Adipose tissue (tissue), 3 donors: ENCODE measurements around the gene XIRP2. TPM values are rescaled to one million over a fixed set of nuclear protein-coding genes. Genes with fewer than 3 reads are reported as not detected.

Experiments
- H3K27ac ChIP-seq: one replicate; pipeline ENCODE4 v1.5.1; 2013; ENCODE audit warnings: low read depth, low read length
- WGBS, 3 donors: extraction: QIAGEN DNeasy Blood & Tissue Kit; methylation state at CpG; one replicate each; pipeline ENCODE4 v1.1.7; 2013; 5-methylcytosine and 5-hydroxymethylcytosine counted together
- polyA plus RNA-seq, 3 donors: library from polyadenylated mRNA; stranded (reverse); fragments of 200-250 nt; gene quantifications; one replicate each; pipeline ENCODE4 v1.2.3, GENCODE V29; 2013
- donor health status: healthy with polysubstance abuse.
- donor health status: Bipolar disorder and iron deficiency.
- donor health status: healthy.

The XIRP2 gene
- polyA plus RNA-seq: under 1 TPM; 0.16 to 0.45 (median 0.38) TPM

DNA sequence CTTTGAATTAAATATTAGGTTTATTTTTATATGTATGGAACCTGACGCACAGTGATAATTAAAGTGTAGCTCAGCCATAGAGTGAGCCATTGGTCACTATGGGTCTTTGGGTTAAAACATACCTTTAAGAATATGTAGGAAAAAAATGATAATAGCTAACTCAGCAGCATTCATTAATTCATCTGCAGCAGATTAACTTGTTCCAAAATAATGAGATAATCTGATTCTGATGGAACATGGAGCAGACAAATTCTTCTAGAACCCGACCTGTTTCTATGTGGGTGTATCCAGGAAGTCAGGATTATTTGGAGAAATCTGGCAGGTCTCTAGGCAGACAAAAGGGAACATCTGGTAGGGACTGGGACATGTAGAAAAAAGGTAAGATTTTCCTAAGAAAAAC, at the start of gene XIRP2:
TSS of gene XIRP2 (plus strand) at position 301 of the 400 bp plus-strand sequence. CDS start 15,003 bp downstream, outside the sequence.
- WGBS, 3 donors: 71 to 83% (median 80%) methylated on average over 2 of the region's 2 CpGs
- no peak within 1 kb of the TSS for H3K27ac ChIP-seq

DNA sequence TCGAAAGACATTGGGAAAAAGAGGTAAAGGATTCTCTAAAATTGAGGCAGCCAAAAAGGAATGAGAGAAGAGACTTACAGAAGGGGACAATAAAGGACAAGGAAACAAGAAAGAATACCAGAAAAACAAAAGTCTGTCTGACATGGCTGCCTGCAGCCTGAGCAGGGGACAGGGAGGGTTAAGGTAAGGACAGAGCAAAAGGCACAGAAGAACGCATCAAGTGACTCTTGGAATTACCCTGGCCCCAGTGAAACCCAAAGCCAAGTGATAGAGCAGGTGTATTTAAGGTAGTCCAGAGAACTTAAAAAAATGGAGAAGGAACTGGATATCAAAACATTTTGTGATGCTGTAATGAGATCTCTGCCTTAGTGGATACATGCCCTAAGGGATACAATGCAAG, 47.1 kb upstream of the XIRP2 start:
- H3K27ac ChIP-seq: no peak overlapping the region
- 37 to 74% (median 74%) methylated on average over 2 of the region's 2 CpGs for WGBS, 3 donors

DNA sequence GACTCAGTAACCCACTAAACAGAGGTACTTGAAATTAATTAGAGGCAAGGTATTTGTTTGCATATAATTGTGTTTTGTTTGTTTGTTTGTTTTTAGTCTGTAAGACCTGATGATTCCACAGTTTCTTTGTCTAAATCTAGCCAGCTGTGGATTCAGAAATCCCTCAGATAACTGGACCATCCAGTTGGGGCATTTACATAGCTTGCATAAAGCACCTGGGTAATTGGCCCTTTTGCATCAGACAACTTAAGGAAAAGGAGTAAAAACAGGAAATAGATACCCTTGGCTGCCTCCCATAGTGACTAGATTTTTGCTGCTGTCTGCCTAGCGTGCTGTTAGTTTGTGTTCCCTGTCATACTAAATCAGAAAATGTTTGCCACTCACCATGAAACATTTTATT, 46.6 kb upstream of the XIRP2 start:
- no peak overlapping the region for H3K27ac ChIP-seq
- 32 to 59% (median 50%) methylated on average over 1 of the region's 1 CpG for WGBS, 3 donors

DNA sequence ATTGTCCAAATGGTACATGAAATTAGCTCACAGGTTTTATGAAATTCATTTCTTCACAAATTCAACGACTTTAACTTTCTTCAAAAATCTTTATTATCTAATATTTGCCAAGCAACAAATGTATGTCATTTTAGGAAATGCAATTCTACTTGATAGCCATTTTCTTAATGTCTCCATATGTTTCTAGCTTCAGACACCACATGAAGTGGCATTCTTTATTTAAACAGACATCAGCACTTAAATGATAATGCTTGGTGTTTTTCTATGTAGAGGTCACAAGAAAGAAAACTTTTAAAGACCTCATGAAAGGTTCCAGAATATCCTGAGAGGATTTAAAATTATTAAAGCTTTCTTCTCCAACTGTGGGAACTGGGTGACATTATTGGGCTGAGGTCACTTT, 44.2 kb upstream of the XIRP2 start:
- 81 to 90% (median 86%) methylated on average over 1 of the region's 1 CpG for WGBS, 3 donors
- H3K27ac ChIP-seq: no peak overlapping the region

GRCh38 chr2:166862468-166863132, 25.7 kb upstream of the XIRP2 start:
- 48 to 56% (median 50%) methylated on average over 6 of the region's 6 CpGs for WGBS, 3 donors
- no peak overlapping the region for H3K27ac ChIP-seq

DNA sequence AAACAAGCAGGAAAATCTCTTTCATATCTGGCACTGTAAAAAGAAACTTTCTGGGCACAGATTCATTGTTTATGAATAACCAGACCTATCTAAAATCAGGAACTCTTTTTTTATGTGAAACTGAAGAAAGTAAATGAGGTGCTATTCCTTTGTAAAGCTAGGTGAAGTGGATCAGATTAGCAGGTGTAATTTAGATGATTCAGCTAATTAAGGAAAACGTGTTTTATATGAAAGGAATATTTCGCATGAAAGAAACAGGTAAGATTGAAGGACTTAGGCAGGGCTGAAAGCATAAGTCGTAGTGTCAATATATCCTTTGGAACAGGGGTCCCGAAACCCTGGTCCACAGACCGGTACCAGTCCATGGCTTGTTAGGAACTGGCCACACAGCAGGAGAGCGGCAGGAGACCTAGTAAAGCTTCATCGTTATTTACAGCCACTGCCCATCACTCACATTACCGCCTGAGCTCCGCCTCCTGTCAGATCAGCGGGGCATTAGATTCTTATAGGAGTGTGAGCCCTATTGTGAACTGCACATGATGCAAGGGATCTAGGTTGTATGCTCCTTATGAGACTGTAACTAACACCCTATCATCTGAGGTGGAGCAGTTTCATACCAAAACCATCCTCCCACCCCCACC, 20.3 kb upstream of the XIRP2 start:
- WGBS, 3 donors: 68 to 81% (median 74%) methylated on average over 10 of the region's 10 CpGs

DNA sequence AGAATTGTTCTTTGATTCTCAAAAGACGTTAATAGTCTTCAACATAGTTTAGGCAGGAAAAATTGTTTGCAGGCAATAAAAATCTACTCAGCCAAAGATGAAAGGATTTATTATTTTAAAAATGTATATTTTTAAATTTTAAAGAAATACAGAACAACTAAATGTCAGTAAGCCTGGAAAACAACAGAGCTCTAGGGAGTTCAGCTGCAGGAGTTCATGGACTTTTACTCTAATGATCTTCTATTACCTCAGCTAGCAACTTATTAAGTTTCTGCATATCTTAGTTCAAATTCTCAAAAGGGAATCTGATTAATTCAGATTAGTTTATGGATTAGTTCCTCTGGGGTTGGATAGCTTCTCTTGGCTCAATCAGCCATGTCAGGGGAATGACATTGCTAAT, 17.9 kb upstream of the XIRP2 start:
- 76 to 82% (median 78%) methylated on average over 1 of the region's 1 CpG for WGBS, 3 donors
- H3K27ac ChIP-seq: no peak overlapping the region

More for the DNA sequence above, 20.3 kb upstream of the XIRP2 start:
- H3K27ac ChIP-seq: no peak overlapping the region

DNA sequence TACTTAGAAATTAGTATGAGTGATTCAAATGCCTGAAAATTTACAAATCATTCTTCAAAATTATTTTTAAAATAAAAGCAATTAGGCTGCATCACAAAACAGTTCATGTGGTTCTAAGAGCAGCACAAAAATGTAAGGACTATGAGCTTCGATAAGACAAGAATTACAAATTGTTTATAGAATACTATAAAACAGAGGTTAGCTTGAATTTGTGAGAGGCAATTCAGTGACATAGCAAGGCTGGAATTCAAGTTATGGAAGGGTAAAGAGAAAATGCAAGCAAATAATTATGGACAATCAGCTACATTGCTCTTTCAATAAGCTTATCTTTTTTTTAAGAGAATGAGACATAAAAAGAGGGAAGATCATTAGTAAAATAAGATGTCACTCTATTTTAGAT, 7.1 kb upstream of the XIRP2 start:
- WGBS, 3 donors: 74 to 76% (median 74%) methylated on average over 1 of the region's 1 CpG
- no peak overlapping the region for H3K27ac ChIP-seq

GRCh38 chr2:166882851-166883250, 5.4 kb upstream of the XIRP2 start:
- WGBS, 3 donors: 65 to 79% (median 68%) methylated on average over 3 of the region's 3 CpGs
- H3K27ac ChIP-seq: no peak overlapping the region

DNA sequence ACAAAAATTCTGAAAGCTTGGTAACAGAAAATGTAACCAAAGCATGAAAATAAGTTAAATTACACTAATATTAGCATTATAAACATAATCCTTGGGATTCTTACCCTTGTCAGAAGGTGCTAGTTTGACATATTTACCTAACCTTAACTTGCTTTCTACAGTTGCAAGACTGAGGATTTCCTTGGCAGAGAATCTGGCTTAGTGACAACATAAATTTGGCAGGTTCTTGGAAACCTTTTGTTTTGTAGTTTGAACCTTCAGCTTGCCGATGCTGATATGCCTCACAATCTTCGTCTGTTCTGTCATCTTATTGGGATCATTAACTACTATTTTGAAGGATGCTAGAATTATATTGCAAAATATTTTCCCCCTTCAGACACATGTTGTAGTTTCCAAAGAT, 3.4 kb downstream of the XIRP2 start:
- WGBS, 3 donors: 19 to 44% (median 24%) methylated on average over 2 of the region's 2 CpGs
- no peak overlapping the region for H3K27ac ChIP-seq

- H3K27ac ChIP-seq: no peak overlapping the region
Measured at GRCh38 chr2:166892397-166892796, 4.1 kb downstream of the XIRP2 start.

DNA sequence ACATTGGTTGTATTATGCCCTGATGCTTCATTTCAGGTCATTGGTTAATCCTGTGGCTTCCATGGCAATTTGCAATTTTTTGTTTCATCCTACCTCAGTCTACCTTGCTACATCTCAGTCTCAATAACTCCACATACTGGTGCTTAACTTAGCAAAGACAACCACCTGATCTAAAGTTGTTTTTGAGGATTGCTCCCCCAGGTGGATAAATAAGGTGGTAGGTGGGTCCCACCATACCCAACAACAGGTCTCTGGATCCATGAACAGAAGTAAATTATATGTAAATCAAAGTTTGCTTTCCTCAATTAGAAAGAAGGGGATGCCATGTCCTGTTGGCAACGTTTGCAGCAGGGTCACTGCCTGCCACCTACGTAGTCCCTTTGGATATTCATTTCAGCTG, 7.0 kb downstream of the XIRP2 start:
- WGBS, 3 donors: 58 to 75% (median 68%) methylated on average over 2 of the region's 2 CpGs

DNA sequence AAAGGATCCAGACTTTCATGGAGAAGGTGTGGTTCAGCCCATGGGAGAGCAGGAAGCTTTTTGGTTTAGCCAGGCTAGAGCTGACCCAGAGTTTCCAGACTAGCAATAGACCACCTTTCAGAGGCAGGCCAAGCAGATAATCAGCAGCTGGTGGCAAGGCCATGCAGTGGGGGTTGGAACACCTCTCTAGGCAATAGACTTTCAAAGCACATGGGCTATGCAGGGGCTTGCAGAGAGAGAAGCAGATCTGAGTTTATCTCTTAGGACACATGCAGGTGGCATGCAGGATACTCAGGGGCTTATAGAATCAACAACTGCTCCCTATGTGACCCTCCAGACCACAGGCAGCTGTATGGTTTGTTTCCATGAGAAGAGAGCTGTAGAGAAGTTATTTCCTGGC, 9.4 kb downstream of the XIRP2 start:
- no peak overlapping the region for H3K27ac ChIP-seq

More for the DNA sequence above, 7.0 kb downstream of the XIRP2 start:
- H3K27ac ChIP-seq: no peak overlapping the region

DNA sequence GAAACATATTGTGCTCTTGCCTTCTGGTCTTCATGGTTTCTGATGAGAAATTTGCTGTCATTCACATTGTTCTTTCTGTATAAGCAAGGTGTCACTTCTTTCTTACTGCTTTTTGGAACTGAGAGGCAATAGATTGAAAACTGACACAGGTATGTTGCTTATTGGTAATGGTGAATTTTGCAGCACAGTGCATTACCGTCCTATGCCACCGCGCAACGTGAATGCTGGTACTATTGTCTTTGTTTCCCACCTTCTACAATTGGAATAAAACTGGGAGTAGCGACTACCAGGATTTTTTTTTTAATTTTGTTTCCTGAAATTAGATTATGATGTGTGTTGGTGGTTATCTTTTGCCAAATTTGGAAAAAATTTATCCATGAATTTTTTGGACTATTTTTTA, 11.4 kb downstream of the XIRP2 start:
- 90 to 97% (median 94%) methylated on average over 5 of the region's 5 CpGs for WGBS, 3 donors
- no peak overlapping the region for H3K27ac ChIP-seq

- H3K27ac ChIP-seq: no peak overlapping the region
- 72 to 82% (median 74%) methylated on average over 2 of the region's 2 CpGs for WGBS, 3 donors
Measured at GRCh38 chr2:166900700-166901099, 12.4 kb downstream of the XIRP2 start.

DNA sequence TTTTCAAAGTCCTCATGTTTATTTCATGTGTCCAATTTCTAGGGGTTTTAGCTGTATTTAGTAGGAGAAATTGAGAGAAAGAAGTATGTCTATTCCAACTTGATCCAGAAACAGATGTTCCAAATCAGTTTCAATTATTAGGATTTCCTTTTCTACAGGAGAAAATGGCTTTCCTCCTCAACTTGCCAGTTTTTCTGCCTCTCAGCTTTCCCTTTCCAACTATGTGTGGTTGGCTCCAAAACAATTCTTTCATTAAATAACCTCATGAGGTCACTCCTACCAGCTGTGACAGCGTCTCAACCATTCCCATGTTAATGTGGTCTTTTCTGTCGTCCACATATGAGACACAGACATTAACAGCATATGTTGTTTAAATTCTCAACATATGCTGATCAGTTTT, 13.1 kb downstream of the XIRP2 start:
- WGBS, 3 donors: 50 to 52% (median 52%) methylated on average over 2 of the region's 2 CpGs
- no peak overlapping the region for H3K27ac ChIP-seq

- H3K27ac ChIP-seq: no peak overlapping the region
- WGBS, 3 donors: 59 to 75% (median 63%) methylated on average over 4 of the region's 4 CpGs
Measured at GRCh38 chr2:166916987-166917386, 28.7 kb downstream of the XIRP2 start.

- WGBS, 3 donors: 59 to 81% (median 66%) methylated on average over 1 of the region's 1 CpG
- no peak overlapping the region for H3K27ac ChIP-seq
Measured at GRCh38 chr2:166917415-166917814, 29.1 kb downstream of the XIRP2 start.

DNA sequence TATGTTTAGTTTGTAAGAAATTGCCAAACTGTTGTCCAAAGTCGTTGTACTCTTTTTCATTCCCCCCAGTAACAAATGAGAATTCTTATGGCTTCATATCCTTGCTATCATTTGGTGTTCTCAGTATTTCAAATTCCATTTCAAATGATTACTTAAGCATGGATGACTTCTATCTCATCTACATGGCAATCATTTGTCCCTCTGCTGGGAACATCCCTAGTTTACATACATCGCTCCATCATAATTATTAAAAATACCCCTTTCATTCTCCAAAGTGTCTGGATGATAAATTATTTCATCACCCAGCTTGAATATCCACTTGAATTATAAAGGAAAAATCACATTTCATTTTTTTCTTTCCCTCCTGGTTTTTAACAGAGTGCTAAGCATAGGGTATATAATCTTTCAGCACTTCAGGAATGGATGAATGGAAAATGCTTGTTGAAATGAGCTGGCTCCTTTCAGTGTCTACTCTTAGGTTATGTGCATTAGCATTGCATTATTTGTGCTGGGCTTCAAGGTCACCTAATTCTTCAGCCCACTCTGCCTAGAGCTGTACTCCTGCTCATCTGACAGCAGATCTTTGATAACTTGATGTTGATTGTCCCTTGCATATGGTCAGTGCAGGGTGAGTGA, 33.1 kb downstream of the XIRP2 start:
- no peak overlapping the region for H3K27ac ChIP-seq
- 81 to 92% (median 88%) methylated on average over 2 of the region's 2 CpGs for WGBS, 3 donors

- H3K27ac ChIP-seq: no peak overlapping the region
Measured at GRCh38 chr2:166924967-166925366, 36.7 kb downstream of the XIRP2 start.
